HCT116 (cell line): ENCODE results near the gene CDCP2. TPM values are rescaled to one million over a fixed set of nuclear protein-coding genes. Genes with fewer than 3 reads are reported as not detected.

Experiments
- ATAC-seq: fragments of 200-7000 bp; cut with Tn5 transposase; 2 replicates; pipeline ENCODE4 v1.9.1; 2020; ENCODE audit warnings: mild to moderate bottlenecking, moderate library complexity
- BruUV-seq: library from RNA; stranded (reverse); fragments of 400-500 nt; replicated peaks from 2 replicates; lab custom pipeline; 2021; lab: Mats Ljungman, UMichigan
- CTCF ChIA-PET: fragments of 300-600 bp; sonication (Branson Sonifier 250); formaldehyde crosslinking; loops from one replicate; lab custom pipeline; 2021; ENCODE audit warnings: antibody characterized with exemption; lab: Charles Lee
- POLR2A ChIA-PET: fragments of 300-600, 350-600 bp; sonication (Branson Sonifier 250); formaldehyde crosslinking; loops from one replicate; lab custom pipeline; 2021; ENCODE audit warnings: antibody characterized with exemption; lab: Charles Lee
- RAD21 ChIA-PET, 2 experiments: fragments of 300-600 bp; sonication (Branson Sonifier 250); formaldehyde crosslinking; loops; one replicate each; lab custom pipeline; 2023; ENCODE audit warnings: low total read pairs in 2 of 2; ENCODE audit not compliant: uncharacterized antibody in 2 of 2, unreplicated experiment in 2 of 2, low non-redundant PET in 1 of 2; lab: Charles Lee
- DNase-seq: peaks from one replicate; pipeline ENCODE4 v3.0.0-alpha.2; 2010; ENCODE audit warnings: low read depth, low spot score
- H2AFZ ChIP-seq: fragments of 200-600 bp; shearing (Covaris generic), sonication (generic); 2 replicates; pipeline ENCODE4 v1.6.1; 2017; ENCODE audit warnings: low read depth, mixed run types, mixed read lengths, antibody characterized with exemption, low read length; ENCODE audit not compliant: poor library complexity, severe bottlenecking
- H3K27ac ChIP-seq: 2 replicates; pipeline ENCODE4 v1.5.1; 2012; ENCODE audit warnings: low read depth, low read length
- H3K27me3 ChIP-seq: fragments of 200-600 bp; sonication (generic); 2 replicates; pipeline ENCODE4 v1.6.1; 2016; ENCODE audit warnings: mixed run types, low read length, mixed read lengths; ENCODE audit not compliant: insufficient read depth
- H3K36me3 ChIP-seq, 2 experiments: fragments of 200-500 bp in 1 of 2; fragments of 200-600 bp in 1 of 2; sonication (Bioruptor generic) in 1 of 2; sonication (generic) in 1 of 2; 2 replicates each; pipeline versions ENCODE4 v1.5.1 to v1.6.1; 2014 to 2016; ENCODE audit warnings: low read length in 2 of 2, inconsistent platforms in 1 of 2, mixed read lengths in 1 of 2, mixed run types in 1 of 2; ENCODE audit not compliant: insufficient read depth in 2 of 2, control insufficient read depth in 1 of 2
- H3K4me1 ChIP-seq, 2 experiments: fragments of 200-600 bp in 1 of 2; sonication (generic) in 1 of 2; 2 replicates each; pipeline versions ENCODE4 v1.5.1 to v1.6.1; 2012 to 2017; ENCODE audit warnings: low read length in 2 of 2, inconsistent platforms in 1 of 2, mild to moderate bottlenecking in 1 of 2, mixed read lengths in 1 of 2, mixed run types in 1 of 2, moderate library complexity in 1 of 2; ENCODE audit not compliant: insufficient read depth in 2 of 2, control insufficient read depth in 1 of 2
- H3K4me2 ChIP-seq: fragments of 200-600 bp; sonication (generic); 2 replicates; pipeline ENCODE4 v1.6.1; 2017; ENCODE audit warnings: mixed run types, low read length, mixed read lengths
- H3K4me3 ChIP-seq, 2 experiments: fragments of 200-600 bp in 1 of 2; sonication (generic) in 1 of 2; replicated peaks in 1 of 2; 2 replicates each; pipeline ENCODE4 v1.5.1; 2011 to 2016; ENCODE audit warnings: low read length in 2 of 2, control low read depth in 1 of 2, low read depth in 1 of 2, mild to moderate bottlenecking in 1 of 2, mixed read lengths in 1 of 2, mixed run types in 1 of 2
- H3K79me2 ChIP-seq: fragments of 200-600 bp; sonication (generic); 2 replicates; pipeline ENCODE4 v1.6.1; 2017; ENCODE audit warnings: mild to moderate bottlenecking, mixed run types, low read length, moderate library complexity, mixed read lengths; ENCODE audit not compliant: insufficient read depth
- H3K9ac ChIP-seq: fragments of 200-600 bp; sonication (generic); 2 replicates; pipeline ENCODE4 v1.6.1; 2016; ENCODE audit warnings: low read length, mixed read lengths
- H3K9me2 ChIP-seq: fragments of 200-600 bp; sonication (generic), shearing (Covaris generic); 2 replicates; pipeline ENCODE4 v1.6.1; 2017; ENCODE audit warnings: mixed run types, mild to moderate bottlenecking, moderate library complexity; ENCODE audit not compliant: insufficient read depth
- H3K9me3 ChIP-seq, 2 experiments: fragments of 200-500 bp in 1 of 2; fragments of 200-600 bp in 1 of 2; sonication (Bioruptor generic) in 1 of 2; sonication (generic) in 1 of 2; 2 replicates each; pipeline ENCODE4 v1.6.1; 2014 to 2017; ENCODE audit warnings: low read length in 2 of 2, mixed read lengths in 2 of 2, inconsistent platforms in 1 of 2, low read depth in 1 of 2, mild to moderate bottlenecking in 1 of 2, mixed run types in 1 of 2, moderate library complexity in 1 of 2; ENCODE audit not compliant: control insufficient read depth in 1 of 2, insufficient read depth in 1 of 2
- H4K20me1 ChIP-seq: fragments of 200-600 bp; sonication (generic), shearing (Covaris generic); 2 replicates; pipeline ENCODE4 v1.6.1; 2017; ENCODE audit warnings: mixed run types, mild to moderate bottlenecking, moderate library complexity; ENCODE audit not compliant: insufficient read depth
- CBX3 ChIP-seq: IDR thresholded peaks from 2 replicates; pipeline ENCODE4 v1.6.1; 2012; ENCODE audit warnings: low read depth
- EZH2 ChIP-seq: fragments of 200-600 bp; sonication (generic); IDR thresholded peaks from 2 replicates; pipeline ENCODE4 v1.6.1; 2017; ENCODE audit warnings: antibody characterized with exemption, mixed run types
- EZH2phosphoT487 ChIP-seq: fragments of 200-600 bp; IDR thresholded peaks from 2 replicates; pipeline ENCODE4 v1.6.1; 2018; ENCODE audit warnings: antibody characterized with exemption, borderline replicate concordance
- FOSL1 ChIP-seq: IDR thresholded peaks from 2 replicates; pipeline ENCODE4 v1.6.1; 2012; ENCODE audit warnings: low read depth
- RAD21 ChIP-seq: IDR thresholded peaks from 2 replicates; pipeline ENCODE4 v1.6.1; 2012; ENCODE audit warnings: low read depth, mild to moderate bottlenecking
- SRF ChIP-seq: IDR thresholded peaks from 2 replicates; pipeline ENCODE4 v1.6.1; 2012; ENCODE audit warnings: low read depth
- TCF7L2 ChIP-seq: IDR thresholded peaks from 2 replicates; pipeline ENCODE4 v1.7.0; 2011; ENCODE audit warnings: borderline replicate concordance, inconsistent platforms; ENCODE audit not compliant: insufficient read depth, insufficient read length; ENCODE audit errors: extremely low read depth
- ZNF274 ChIP-seq: fragments of 200-500 bp; sonication (Bioruptor generic); IDR thresholded peaks from 2 replicates; pipeline ENCODE4 v1.6.1; 2014; ENCODE audit warnings: mild to moderate bottlenecking, low read depth, low read length, inconsistent platforms
- intact Hi-C: fragments of 100-400 bp; cut with micrococcal nuclease; formaldehyde crosslinking; loops from 2 replicates; pipeline ENCODE4 v1.10.0; 2022
- total RNA-seq: library from RNA; stranded (reverse); gene quantifications from one replicate; pipeline ENCODE4 v1.2.1, GENCODE V29; 2021; ENCODE audit not compliant: unreplicated experiment
- TF ChIP-seq, protein P1 (sequence below): IDR thresholded peaks from 2 replicates; pipeline ENCODE4 v1.6.1; 2012
- TF ChIP-seq, protein P2 (sequence below): IDR thresholded peaks from 2 replicates; pipeline ENCODE4 v1.6.1; 2011; ENCODE audit warnings: mild to moderate bottlenecking, low read length, moderate library complexity; ENCODE audit not compliant: insufficient replicate concordance; ENCODE audit errors: extremely low read depth
- TF ChIP-seq, protein P3 (sequence below): IDR thresholded peaks from 2 replicates; pipeline ENCODE4 v1.6.1; 2012; ENCODE audit warnings: low read depth
- TF ChIP-seq, protein P4 (sequence below): IDR thresholded peaks from 2 replicates; pipeline ENCODE4 v1.6.1; 2012

Gene CDCP2
- total RNA-seq, 1 experiment from 2014 or later, result 0.22 TPM

DNA sequence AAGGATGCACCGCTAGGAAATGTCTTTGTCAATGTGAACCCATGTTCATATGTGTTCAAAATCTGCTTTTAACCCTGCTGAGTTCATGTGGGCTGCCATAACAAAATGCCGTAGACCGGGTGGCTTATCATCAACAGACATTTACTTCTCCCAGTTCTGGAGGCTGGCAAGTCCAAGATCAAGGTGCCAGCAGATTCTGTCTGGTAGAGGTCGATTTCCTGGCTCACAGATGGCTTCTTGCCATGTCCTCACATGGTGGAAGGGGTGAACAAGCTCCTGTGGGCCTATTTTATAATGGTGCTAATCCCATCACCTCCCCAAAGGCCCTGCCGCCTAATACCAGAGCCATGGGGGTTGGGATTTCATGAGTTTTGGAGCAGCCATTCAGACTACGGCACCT is 4.6 kb upstream of the CDCP2 start (continued):
- no peak for TF ChIP-seq EZH2phosphoT487
- no peak for TF ChIP-seq TCF7L2

DNA sequence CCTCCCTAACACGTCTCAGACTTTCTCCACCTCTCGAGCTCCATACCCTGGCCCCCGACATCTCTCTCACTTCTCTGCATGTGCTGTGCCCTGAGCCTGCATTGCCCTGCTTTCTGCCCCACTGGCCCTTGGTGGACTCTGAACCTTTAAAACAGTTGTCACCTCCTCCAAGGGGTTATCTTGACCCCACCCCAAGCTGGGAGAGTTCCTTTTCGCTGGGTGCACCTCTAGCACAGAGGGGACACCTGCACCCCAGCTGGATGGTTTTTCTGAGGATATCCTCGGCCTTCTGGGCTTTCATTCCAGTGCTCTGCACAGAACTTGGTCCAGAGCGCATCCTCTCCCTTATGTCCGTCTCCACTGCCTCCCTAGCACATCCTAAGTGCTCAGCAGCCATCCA is 4.2 kb upstream of the CDCP2 start:
- BruUV-seq, result no TSS peak
- Histone ChIP-seq H2AFZ (no peak overlapping the region), H3K27ac (no peak overlapping the region), H3K9ac (no peak overlapping the region), H3K4me3 (no peak overlapping the region), H3K79me2 (no peaks in the 10 kb centered on the region), H3K4me1 (peaks cover 16 to 31% of the 10 kb centered on the region in 2 experiments), H3K27me3 (no peaks in the 10 kb centered on the region), H3K4me2 (peak overlapping the region; percentile 50; the same call in 1 of the 2 replicates), H3K9me3 (no peaks in the 10 kb centered on the region), H4K20me1 (no peaks in the 10 kb centered on the region), H3K9me2 (no peaks in the 10 kb centered on the region), H3K36me3 (no peaks in the 10 kb centered on the region)
- POLR2A ChIA-PET, result no interaction called here
- DNase-seq, result no peak
- ATAC-seq, result no peak
- RAD21 ChIA-PET, result no interaction called here
- intact Hi-C loops, result no loop called here
- TF ChIP-seq, protein P1, sequence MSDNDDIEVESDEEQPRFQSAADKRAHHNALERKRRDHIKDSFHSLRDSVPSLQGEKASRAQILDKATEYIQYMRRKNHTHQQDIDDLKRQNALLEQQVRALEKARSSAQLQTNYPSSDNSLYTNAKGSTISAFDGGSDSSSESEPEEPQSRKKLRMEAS, result no peak
- TF ChIP-seq EZH2 (no peak), FOSL1 (no peak), ZNF274 (no peak), SRF (no peak), CBX3 (no peak), RAD21 (no peak), TCF7L2 (no peak)
- TF ChIP-seq, protein P2, sequence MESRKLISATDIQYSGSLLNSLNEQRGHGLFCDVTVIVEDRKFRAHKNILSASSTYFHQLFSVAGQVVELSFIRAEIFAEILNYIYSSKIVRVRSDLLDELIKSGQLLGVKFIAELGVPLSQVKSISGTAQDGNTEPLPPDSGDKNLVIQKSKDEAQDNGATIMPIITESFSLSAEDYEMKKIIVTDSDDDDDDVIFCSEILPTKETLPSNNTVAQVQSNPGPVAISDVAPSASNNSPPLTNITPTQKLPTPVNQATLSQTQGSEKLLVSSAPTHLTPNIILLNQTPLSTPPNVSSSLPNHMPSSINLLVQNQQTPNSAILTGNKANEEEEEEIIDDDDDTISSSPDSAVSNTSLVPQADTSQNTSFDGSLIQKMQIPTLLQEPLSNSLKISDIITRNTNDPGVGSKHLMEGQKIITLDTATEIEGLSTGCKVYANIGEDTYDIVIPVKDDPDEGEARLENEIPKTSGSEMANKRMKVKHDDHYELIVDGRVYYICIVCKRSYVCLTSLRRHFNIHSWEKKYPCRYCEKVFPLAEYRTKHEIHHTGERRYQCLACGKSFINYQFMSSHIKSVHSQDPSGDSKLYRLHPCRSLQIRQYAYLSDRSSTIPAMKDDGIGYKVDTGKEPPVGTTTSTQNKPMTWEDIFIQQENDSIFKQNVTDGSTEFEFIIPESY, result no peak
- TF ChIP-seq, protein P3, sequence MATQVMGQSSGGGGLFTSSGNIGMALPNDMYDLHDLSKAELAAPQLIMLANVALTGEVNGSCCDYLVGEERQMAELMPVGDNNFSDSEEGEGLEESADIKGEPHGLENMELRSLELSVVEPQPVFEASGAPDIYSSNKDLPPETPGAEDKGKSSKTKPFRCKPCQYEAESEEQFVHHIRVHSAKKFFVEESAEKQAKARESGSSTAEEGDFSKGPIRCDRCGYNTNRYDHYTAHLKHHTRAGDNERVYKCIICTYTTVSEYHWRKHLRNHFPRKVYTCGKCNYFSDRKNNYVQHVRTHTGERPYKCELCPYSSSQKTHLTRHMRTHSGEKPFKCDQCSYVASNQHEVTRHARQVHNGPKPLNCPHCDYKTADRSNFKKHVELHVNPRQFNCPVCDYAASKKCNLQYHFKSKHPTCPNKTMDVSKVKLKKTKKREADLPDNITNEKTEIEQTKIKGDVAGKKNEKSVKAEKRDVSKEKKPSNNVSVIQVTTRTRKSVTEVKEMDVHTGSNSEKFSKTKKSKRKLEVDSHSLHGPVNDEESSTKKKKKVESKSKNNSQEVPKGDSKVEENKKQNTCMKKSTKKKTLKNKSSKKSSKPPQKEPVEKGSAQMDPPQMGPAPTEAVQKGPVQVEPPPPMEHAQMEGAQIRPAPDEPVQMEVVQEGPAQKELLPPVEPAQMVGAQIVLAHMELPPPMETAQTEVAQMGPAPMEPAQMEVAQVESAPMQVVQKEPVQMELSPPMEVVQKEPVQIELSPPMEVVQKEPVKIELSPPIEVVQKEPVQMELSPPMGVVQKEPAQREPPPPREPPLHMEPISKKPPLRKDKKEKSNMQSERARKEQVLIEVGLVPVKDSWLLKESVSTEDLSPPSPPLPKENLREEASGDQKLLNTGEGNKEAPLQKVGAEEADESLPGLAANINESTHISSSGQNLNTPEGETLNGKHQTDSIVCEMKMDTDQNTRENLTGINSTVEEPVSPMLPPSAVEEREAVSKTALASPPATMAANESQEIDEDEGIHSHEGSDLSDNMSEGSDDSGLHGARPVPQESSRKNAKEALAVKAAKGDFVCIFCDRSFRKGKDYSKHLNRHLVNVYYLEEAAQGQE, result no peak
- TF ChIP-seq, protein P4, sequence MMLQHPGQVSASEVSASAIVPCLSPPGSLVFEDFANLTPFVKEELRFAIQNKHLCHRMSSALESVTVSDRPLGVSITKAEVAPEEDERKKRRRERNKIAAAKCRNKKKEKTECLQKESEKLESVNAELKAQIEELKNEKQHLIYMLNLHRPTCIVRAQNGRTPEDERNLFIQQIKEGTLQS, result no peak
- CTCF ChIA-PET, result no interaction called here
